Measurements from ENCODE around the gene OTOGL.
"Not testable (repeated sequence)": the region's sequence is repeated elsewhere in the genome, so short reads cannot be mapped to it uniquely, and the experiment has no call there.

OTOGL gene

DNA sequence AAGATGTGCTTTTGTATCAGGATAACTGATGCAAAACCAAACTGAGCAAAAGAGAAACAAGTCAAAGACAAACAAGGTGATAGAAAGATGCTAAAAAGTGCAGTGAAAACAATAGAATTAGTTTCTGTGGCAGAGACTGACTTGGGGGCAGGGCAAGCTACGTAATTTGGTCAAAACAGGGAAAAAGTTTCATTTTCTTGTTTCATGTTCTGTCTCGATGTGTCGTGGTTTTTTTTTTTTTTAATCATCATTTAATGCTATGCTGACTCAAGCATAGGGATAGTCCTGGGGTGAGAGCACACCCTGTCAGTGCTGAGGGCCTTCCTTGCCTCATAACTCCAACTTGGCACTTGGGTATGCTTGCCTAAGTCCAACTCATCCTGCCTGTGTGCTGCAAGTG is 200.6 kb downstream of the OTOGL start:
- TF ChIP-seq, protein P1, sequence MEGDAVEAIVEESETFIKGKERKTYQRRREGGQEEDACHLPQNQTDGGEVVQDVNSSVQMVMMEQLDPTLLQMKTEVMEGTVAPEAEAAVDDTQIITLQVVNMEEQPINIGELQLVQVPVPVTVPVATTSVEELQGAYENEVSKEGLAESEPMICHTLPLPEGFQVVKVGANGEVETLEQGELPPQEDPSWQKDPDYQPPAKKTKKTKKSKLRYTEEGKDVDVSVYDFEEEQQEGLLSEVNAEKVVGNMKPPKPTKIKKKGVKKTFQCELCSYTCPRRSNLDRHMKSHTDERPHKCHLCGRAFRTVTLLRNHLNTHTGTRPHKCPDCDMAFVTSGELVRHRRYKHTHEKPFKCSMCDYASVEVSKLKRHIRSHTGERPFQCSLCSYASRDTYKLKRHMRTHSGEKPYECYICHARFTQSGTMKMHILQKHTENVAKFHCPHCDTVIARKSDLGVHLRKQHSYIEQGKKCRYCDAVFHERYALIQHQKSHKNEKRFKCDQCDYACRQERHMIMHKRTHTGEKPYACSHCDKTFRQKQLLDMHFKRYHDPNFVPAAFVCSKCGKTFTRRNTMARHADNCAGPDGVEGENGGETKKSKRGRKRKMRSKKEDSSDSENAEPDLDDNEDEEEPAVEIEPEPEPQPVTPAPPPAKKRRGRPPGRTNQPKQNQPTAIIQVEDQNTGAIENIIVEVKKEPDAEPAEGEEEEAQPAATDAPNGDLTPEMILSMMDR (conservative IDR thresholded peaks at IDR 0.05; ENCODE audit: low read depth, low read length) = no peak
- Histone ChIP-seq H4K20me1 (ENCODE audit: insufficient read depth) (no peaks in the 10 kb centered on the region), H3K27ac (peak overlapping the region; percentile 50), H3K9ac (peak overlapping the region; percentile 15; the same call in 1 of the 2 replicates), H3K4me3 (IDR thresholded peaks at IDR 0.05; ENCODE audit: insufficient read depth, low read depth, low read length) (no peak overlapping the region), H3K27me3 (ENCODE audit: insufficient read depth, low read depth) (no peaks in the 10 kb centered on the region), H3K4me1 (ENCODE audit: low read depth, poor library complexity, severe bottlenecking) (peaks cover 45% of the 10 kb centered on the region), H3K79me2 (ENCODE audit: insufficient read depth, low read depth) (no peaks in the 10 kb centered on the region), H3K36me3 (ENCODE audit: insufficient read depth) (no peaks in the 10 kb centered on the region), H2AFZ (ENCODE audit: low read depth) (peak overlapping the region; percentile 4), H3K4me2 (peak overlapping the region; percentile 95)

DNA sequence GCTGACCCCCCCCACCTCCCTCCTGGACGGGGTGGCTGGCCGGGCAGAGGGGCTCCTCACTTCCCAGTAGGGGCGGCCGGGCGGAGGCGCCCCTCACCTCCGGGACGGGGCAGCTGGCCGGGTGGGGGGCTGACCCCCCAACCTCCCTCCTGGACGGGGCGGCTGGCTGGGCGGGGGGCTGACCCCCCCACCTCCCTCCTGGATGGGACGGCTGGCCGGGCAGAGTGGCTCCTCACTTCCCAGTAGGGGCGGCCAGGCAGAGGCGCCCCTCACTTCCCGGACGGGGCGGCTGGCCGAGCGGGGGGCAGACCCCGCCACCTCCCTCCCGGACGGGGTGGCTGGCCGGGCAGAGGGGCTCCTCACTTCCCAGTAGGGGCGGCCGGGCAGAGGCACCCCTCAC is 208.1 kb downstream of the OTOGL start:
- not testable (repeated sequence) for H3K27ac ChIP-seq; H3K79me2 ChIP-seq (ENCODE audit: insufficient read depth, low read depth); H3K36me3 ChIP-seq (ENCODE audit: insufficient read depth)

DNA sequence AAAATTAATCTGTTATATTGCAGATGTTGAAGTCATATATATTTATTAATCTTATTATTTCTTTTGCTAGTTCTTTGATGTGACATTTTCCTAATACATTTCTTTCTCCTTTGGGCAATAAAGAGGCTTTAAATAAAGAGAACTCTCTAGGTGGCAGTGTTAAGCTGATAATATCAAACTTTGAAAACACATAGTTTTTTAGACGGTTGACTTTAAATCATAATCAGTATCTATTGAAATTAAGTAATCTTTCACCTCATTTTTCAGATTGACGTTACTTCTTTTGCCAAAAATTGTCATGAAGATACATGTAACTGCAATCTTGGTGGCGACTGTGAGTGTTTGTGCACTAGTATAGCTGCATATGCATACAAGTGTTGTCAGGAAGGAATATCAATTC is 213.9 kb downstream of the OTOGL start:
- no peak overlapping the region for H3K9ac ChIP-seq
- H3K27ac ChIP-seq = no peak overlapping the region
- H3K36me3 ChIP-seq (ENCODE audit: insufficient read depth) = no peaks in the 10 kb centered on the region
- TF ChIP-seq, protein P1 (conservative IDR thresholded peaks at IDR 0.05; ENCODE audit: low read depth, low read length) = no peak
- no peak overlapping the region for H2AFZ ChIP-seq (ENCODE audit: low read depth)
- no peaks in the 10 kb centered on the region for H4K20me1 ChIP-seq (ENCODE audit: insufficient read depth)
- H3K4me1 ChIP-seq (ENCODE audit: low read depth, poor library complexity, severe bottlenecking) = no peaks in the 10 kb centered on the region
- no peaks in the 10 kb centered on the region for H3K27me3 ChIP-seq (ENCODE audit: insufficient read depth, low read depth)
- H3K4me3 ChIP-seq (IDR thresholded peaks at IDR 0.05; ENCODE audit: insufficient read depth, low read depth, low read length) = no peak overlapping the region
- H3K4me2 ChIP-seq = no peak overlapping the region
- no peaks in the 10 kb centered on the region for H3K79me2 ChIP-seq (ENCODE audit: insufficient read depth, low read depth)

More for the DNA sequence above, 208.1 kb downstream of the OTOGL start:
- not testable (repeated sequence) for H3K27me3 ChIP-seq (ENCODE audit: insufficient read depth, low read depth); H3K9ac ChIP-seq; H3K4me2 ChIP-seq; H3K4me1 ChIP-seq (ENCODE audit: low read depth, poor library complexity, severe bottlenecking); H2AFZ ChIP-seq (ENCODE audit: low read depth); H4K20me1 ChIP-seq (ENCODE audit: insufficient read depth); H3K4me3 ChIP-seq (IDR thresholded peaks at IDR 0.05; ENCODE audit: insufficient read depth, low read depth, low read length)

DNA sequence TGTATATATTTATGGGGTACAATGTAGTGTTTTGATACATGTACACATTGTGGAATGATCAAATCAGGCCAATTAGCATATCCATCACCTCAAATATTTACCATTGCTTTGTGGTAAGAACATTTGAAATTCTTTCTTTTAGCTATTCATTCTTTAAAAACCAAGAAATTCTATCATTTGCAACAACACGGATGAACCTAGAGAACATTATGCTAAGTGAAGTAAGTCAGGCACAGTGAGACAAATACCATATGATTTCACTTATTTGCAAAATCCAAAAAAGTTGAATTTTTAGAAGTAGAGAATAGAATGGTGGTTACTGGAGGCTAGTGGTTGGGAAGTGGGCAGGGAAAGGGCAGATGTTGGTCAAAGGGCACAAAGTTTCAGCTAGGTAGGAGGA is 215.4 kb downstream of the OTOGL start:
- no peak overlapping the region for H3K4me3 ChIP-seq (IDR thresholded peaks at IDR 0.05; ENCODE audit: insufficient read depth, low read depth, low read length)
- no peaks in the 10 kb centered on the region for H3K79me2 ChIP-seq (ENCODE audit: insufficient read depth, low read depth)
- no peak overlapping the region for H3K4me2 ChIP-seq
- TF ChIP-seq, protein P1 (conservative IDR thresholded peaks at IDR 0.05; ENCODE audit: low read depth, low read length) = no peak
- H3K9ac ChIP-seq = no peak overlapping the region
- no peak overlapping the region for H3K27ac ChIP-seq
- no peaks in the 10 kb centered on the region for H3K27me3 ChIP-seq (ENCODE audit: insufficient read depth, low read depth)
- H4K20me1 ChIP-seq (ENCODE audit: insufficient read depth) = no peaks in the 10 kb centered on the region
- no peaks in the 10 kb centered on the region for H3K4me1 ChIP-seq (ENCODE audit: low read depth, poor library complexity, severe bottlenecking)
- H3K36me3 ChIP-seq (ENCODE audit: insufficient read depth) = no peaks in the 10 kb centered on the region
- H2AFZ ChIP-seq (ENCODE audit: low read depth) = no peak overlapping the region

DNA sequence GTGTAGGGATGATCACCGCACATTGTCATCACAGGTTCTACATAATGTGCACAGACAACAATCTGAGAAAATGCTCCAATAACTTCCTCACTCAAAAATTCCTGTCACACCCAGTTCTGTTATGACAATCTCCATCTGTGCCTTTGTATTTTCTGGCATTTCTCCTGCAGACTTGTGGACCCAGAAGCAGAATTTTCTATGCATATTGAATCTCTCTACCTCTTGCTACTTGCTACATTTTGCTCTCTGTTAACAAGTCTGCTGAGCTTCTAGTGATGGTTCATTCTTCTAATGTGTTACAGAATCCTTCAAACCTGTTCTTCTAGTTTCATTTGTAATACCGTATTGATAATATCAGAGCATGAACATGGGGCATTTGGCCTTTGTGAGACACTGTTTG is 216.9 kb downstream of the OTOGL start:
- Histone ChIP-seq H3K27ac (no peak overlapping the region), H3K4me2 (no peak overlapping the region), H2AFZ (ENCODE audit: low read depth) (no peak overlapping the region), H3K9ac (no peak overlapping the region), H3K4me3 (IDR thresholded peaks at IDR 0.05; ENCODE audit: insufficient read depth, low read depth, low read length) (no peak overlapping the region), H3K27me3 (ENCODE audit: insufficient read depth, low read depth) (no peaks in the 10 kb centered on the region), H3K36me3 (ENCODE audit: insufficient read depth) (no peaks in the 10 kb centered on the region), H4K20me1 (ENCODE audit: insufficient read depth) (no peaks in the 10 kb centered on the region), H3K4me1 (ENCODE audit: low read depth, poor library complexity, severe bottlenecking) (no peaks in the 10 kb centered on the region), H3K79me2 (ENCODE audit: insufficient read depth, low read depth) (no peaks in the 10 kb centered on the region)
- TF ChIP-seq, protein P1 (conservative IDR thresholded peaks at IDR 0.05; ENCODE audit: low read depth, low read length) = no peak

All from KMS-11 (cell line).